Measurements from ENCODE around the gene PCDHGB5. TPM values are rescaled to one million over a fixed set of nuclear protein-coding genes. Genes with fewer than 3 reads are reported as not detected.
"Not testable (repeated sequence)": the region's sequence is repeated elsewhere in the genome, so short reads cannot be mapped to it uniquely, and the experiment has no call there.

The PCDHGB5 gene
- polyA plus RNA-seq (ENCODE audit: insufficient read length in 3 of 3): 10 to 100 TPM in 1 of 3 donors, 1 to 10 TPM in 2; 9.3 to 12.0 (median 9.7) TPM
- long read RNA-seq, donor 1, full-length matches to known transcripts: 3 of 3 reads
- long read RNA-seq, donor 1, partial matches to known transcripts: 0 of 3 reads
- long read RNA-seq, donor 1, other reads (novel, unspliced or antisense): 0 of 3 reads
- long read RNA-seq, donor 2, full-length matches to known transcripts: 10 of 10 reads
- long read RNA-seq, donor 2, partial matches to known transcripts: 0 of 10 reads
- long read RNA-seq, donor 2, other reads (novel, unspliced or antisense): 0 of 10 reads
- long read RNA-seq, donor 3, full-length matches to known transcripts: 4 of 4 reads
- long read RNA-seq, donor 3, partial matches to known transcripts: 0 of 4 reads
- long read RNA-seq, donor 3, other reads (novel, unspliced or antisense): 0 of 4 reads
- long read RNA-seq, donor 4, full-length matches to known transcripts: 3 of 3 reads
- long read RNA-seq, donor 4, partial matches to known transcripts: 0 of 3 reads
- long read RNA-seq, donor 4, other reads (novel, unspliced or antisense): 0 of 3 reads
- long read RNA-seq, donor 5, full-length matches to known transcripts: 10 of 10 reads
- long read RNA-seq, donor 5, partial matches to known transcripts: 0 of 10 reads
- long read RNA-seq, donor 5, other reads (novel, unspliced or antisense): 0 of 10 reads
- long read RNA-seq, donor 6, full-length matches to known transcripts: 7 of 7 reads
- long read RNA-seq, donor 6, partial matches to known transcripts: 0 of 7 reads
- long read RNA-seq, donor 6, other reads (novel, unspliced or antisense): 0 of 7 reads
- long read RNA-seq, donor 7, full-length matches to known transcripts: 7 of 7 reads
- long read RNA-seq, donor 7, partial matches to known transcripts: 0 of 7 reads
- long read RNA-seq, donor 7, other reads (novel, unspliced or antisense): 0 of 7 reads
- long read RNA-seq, donor 8, full-length matches to known transcripts: 6 of 6 reads
- long read RNA-seq, donor 8, partial matches to known transcripts: 0 of 6 reads
- long read RNA-seq, donor 8, other reads (novel, unspliced or antisense): 0 of 6 reads
- long read RNA-seq, donor 9, full-length matches to known transcripts: 10 of 10 reads
- long read RNA-seq, donor 9, partial matches to known transcripts: 0 of 10 reads
- long read RNA-seq, donor 9, other reads (novel, unspliced or antisense): 0 of 10 reads
- long read RNA-seq, donor 10, full-length matches to known transcripts: 6 of 6 reads
- long read RNA-seq, donor 10, partial matches to known transcripts: 0 of 6 reads
- long read RNA-seq, donor 10, other reads (novel, unspliced or antisense): 0 of 6 reads
- long read RNA-seq, donor 11, full-length matches to known transcripts: 11 of 11 reads
- long read RNA-seq, donor 11, partial matches to known transcripts: 0 of 11 reads
- long read RNA-seq, donor 11, other reads (novel, unspliced or antisense): 0 of 11 reads
- long read RNA-seq, donor 12, full-length matches to known transcripts: 8 of 8 reads
- long read RNA-seq, donor 12, partial matches to known transcripts: 0 of 8 reads
- long read RNA-seq, donor 12, other reads (novel, unspliced or antisense): 0 of 8 reads
- long read RNA-seq, donor 13, full-length matches to known transcripts: 5 of 5 reads
- long read RNA-seq, donor 13, partial matches to known transcripts: 0 of 5 reads
- long read RNA-seq, donor 13, other reads (novel, unspliced or antisense): 0 of 5 reads
- long read RNA-seq, donor 14, full-length matches to known transcripts: 18 of 18 reads
- long read RNA-seq, donor 14, partial matches to known transcripts: 0 of 18 reads
- long read RNA-seq, donor 14, other reads (novel, unspliced or antisense): 0 of 18 reads
- long read RNA-seq, donor 15, full-length matches to known transcripts: 3 of 3 reads
- long read RNA-seq, donor 15, partial matches to known transcripts: 0 of 3 reads
- long read RNA-seq, donor 15, other reads (novel, unspliced or antisense): 0 of 3 reads
- long read RNA-seq, donor 16, full-length matches to known transcripts: 7 of 7 reads
- long read RNA-seq, donor 16, partial matches to known transcripts: 0 of 7 reads
- long read RNA-seq, donor 16, other reads (novel, unspliced or antisense): 0 of 7 reads

- not testable (repeated sequence) for DNase-seq
Measured at GRCh38 chr5:141397756-141398551, at the start of gene PCDHGB5. TSS of gene PCDHGB5 (plus strand) at chr5:141397947. CDS start at chr5:141398128, 181 bp downstream.

- DNase-seq: no peak
Measured at GRCh38 chr5:141349917-141350619, 47.7 kb upstream of the PCDHGB5 start, which contains the start of gene PCDHGB1. TSS of gene PCDHGB1 (plus strand) at chr5:141350099. CDS start at chr5:141350261, 162 bp downstream.

GRCh38 chr5:141351591-141351990, 46.2 kb upstream of the PCDHGB5 start:
- DNase-seq: no peak

GRCh38 chr5:141354900-141355469, 42.8 kb upstream of the PCDHGB5 start, which contains the start of gene PCDHGA4:
TSS of gene PCDHGA4 (plus strand) at chr5:141355021. CDS start at chr5:141355108, 87 bp downstream.
- no peak for DNase-seq

- no peak for DNase-seq
Measured at GRCh38 chr5:141355641-141356040, 42.1 kb upstream of the PCDHGB5 start.

- DNase-seq: no peak
Measured at GRCh38 chr5:141356133-141356532, 41.6 kb upstream of the PCDHGB5 start.

GRCh38 chr5:141356950-141357349, 40.8 kb upstream of the PCDHGB5 start:
- DNase-seq: no peak

GRCh38 chr5:141359790-141360426, 37.8 kb upstream of the PCDHGB5 start, which contains the start of gene PCDHGB2:
TSS of gene PCDHGB2 (plus strand) at chr5:141359994. CDS start at chr5:141360136, 142 bp downstream.
- no peak for DNase-seq

GRCh38 chr5:141360685-141361084, 37.1 kb upstream of the PCDHGB5 start:
- DNase-seq: no peak

- DNase-seq: no peak
Measured at GRCh38 chr5:141362719-141363118, 35.0 kb upstream of the PCDHGB5 start.

- no peak for DNase-seq
Measured at GRCh38 chr5:141363952-141364660, 33.6 kb upstream of the PCDHGB5 start, which contains the start of gene PCDHGA5. TSS of gene PCDHGA5 (plus strand) at chr5:141364162. CDS start at chr5:141364331, 169 bp downstream.

- no peak for DNase-seq
Measured at GRCh38 chr5:141366016-141366896, 31.5 kb upstream of the PCDHGB5 start.

- no peak for DNase-seq
Measured at GRCh38 chr5:141369994-141370848, 27.5 kb upstream of the PCDHGB5 start, which contains the start of gene PCDHGB3. TSS of gene PCDHGB3 (plus strand) at chr5:141370242. CDS start at chr5:141370395, 153 bp downstream.
